HepG2 (cell line): ENCODE data around the gene VAMP2. TPM values are rescaled to one million over a fixed set of nuclear protein-coding genes. Genes with fewer than 3 reads are reported as not detected.
A peak's percentile ranks its signal among the peaks of the same experiment; 100 is the strongest.

ENCODE experiments used
- BHLHE40 ChIP-seq: IDR thresholded peaks from 2 replicates; pipeline ENCODE4 v1.6.1; 2011; ENCODE audit warnings: low read length, improper control_type of control experiment
- HOXA3 ChIP-seq: sonication (generic); formaldehyde crosslinking; IDR thresholded peaks from 2 replicates; pipeline ENCODE4 v1.5.0; 2020; ENCODE audit warnings: missing genetic modification reagents
- MAX ChIP-seq: IDR thresholded peaks from 2 replicates; pipeline ENCODE4 v1.6.1; 2012; ENCODE audit warnings: inconsistent platforms
- NKX3-1 ChIP-seq: sonication (generic); formaldehyde crosslinking; IDR thresholded peaks from 2 replicates; pipeline ENCODE4 v1.5.0; 2020; ENCODE audit warnings: missing genetic modification reagents
- PRDM4 ChIP-seq: sonication (generic); formaldehyde crosslinking; IDR thresholded peaks from 2 replicates; pipeline ENCODE4 v1.9.0; 2021; ENCODE audit warnings: missing genetic modification reagents, borderline replicate concordance
- RARG ChIP-seq: sonication (generic); formaldehyde crosslinking; IDR thresholded peaks from 2 replicates; pipeline ENCODE4 v1.4.0; 2020; ENCODE audit warnings: low read depth, mild to moderate bottlenecking, missing genetic modification reagents
- RBAK ChIP-seq: sonication (generic); formaldehyde crosslinking; IDR thresholded peaks from 2 replicates; pipeline ENCODE4 v1.5.1; 2020; ENCODE audit warnings: mild to moderate bottlenecking, missing genetic modification reagents
- SAFB2 ChIP-seq: sonication (generic); formaldehyde crosslinking; IDR thresholded peaks from 2 replicates; pipeline ENCODE4 v1.5.1; 2020; ENCODE audit warnings: missing genetic modification reagents, low read depth, mild to moderate bottlenecking, borderline replicate concordance
- SOX13 ChIP-seq, 3 experiments: fragments of 450-650 bp in 1 of 3; sonication (generic) in 1 of 3; formaldehyde crosslinking in 1 of 3; IDR thresholded peaks in 2 of 3; conservative IDR thresholded peaks in 1 of 3; 2 replicates each; pipeline versions ENCODE4 v1.5.0 to v1.6.1; 2016 to 2020; ENCODE audit warnings: antibody characterized with exemption in 1 of 3, mild to moderate bottlenecking in 1 of 3, missing compliant biosample characterization in 1 of 3, missing genetic modification reagents in 1 of 3, moderate library complexity in 1 of 3
- TRIM24 ChIP-seq: sonication (generic); formaldehyde crosslinking; IDR thresholded peaks from 2 replicates; pipeline ENCODE4 v1.8.0; 2022; ENCODE audit warnings: mild to moderate bottlenecking, missing genetic modification reagents
- ZBTB40 ChIP-seq, 2 experiments: fragments of 450-650 bp in 1 of 2; sonication (generic) in 1 of 2; formaldehyde crosslinking in 1 of 2; IDR thresholded peaks; 2 replicates each; pipeline versions ENCODE4 v1.6.1 to v1.8.0; 2016 to 2022; ENCODE audit warnings: antibody characterized with exemption in 1 of 2, mild to moderate bottlenecking in 1 of 2, missing genetic modification reagents in 1 of 2
- ZNF333 ChIP-seq: sonication (generic); formaldehyde crosslinking; IDR thresholded peaks from 2 replicates; pipeline ENCODE4 v1.4.0; 2020; ENCODE audit warnings: mild to moderate bottlenecking, missing genetic modification reagents, borderline replicate concordance
- ZNF605 ChIP-seq: sonication (generic); formaldehyde crosslinking; IDR thresholded peaks from 2 replicates; pipeline ENCODE4 v1.8.0; 2022; ENCODE audit warnings: mild to moderate bottlenecking, missing genetic modification reagents
- ZNF710 ChIP-seq: sonication (generic); formaldehyde crosslinking; IDR thresholded peaks from 2 replicates; pipeline ENCODE4 v1.5.0; 2020; ENCODE audit warnings: mild to moderate bottlenecking, missing genetic modification reagents, borderline replicate concordance
- polyA plus RNA-seq, 8 experiments: library from polyadenylated mRNA; depleted of rRNA in 3 of 8; stranded (reverse) in 7 of 8; unstranded in 1 of 8; fragments of >200 nt; fragmentation: Illumina TruSeq in 4 of 8; extraction: Trizol in 4 of 8; gene quantifications; 2 replicates each; pipeline versions ENCODE4 v1.2.1 to v1.2.3, GENCODE V29; 2011 to 2016; ENCODE audit warnings: low read depth in 4 of 8, missing spikeins in 1 of 8, mixed read lengths in 1 of 8; ENCODE audit not compliant: insufficient read depth in 1 of 8
- total RNA-seq, 5 experiments: library from RNA; depleted of rRNA; stranded (reverse); fragments of >200 nt; fragmentation: Illumina TruSeq; extraction: Trizol; gene quantifications; 2 replicates each; pipeline ENCODE4 v1.2.3, GENCODE V29; 2016; ENCODE audit warnings: low read depth in 1 of 5

Gene VAMP2
- total and polyA plus RNA-seq, 2 of the 13 experiments (the other 11 are each of a cell fraction or from before 2014, with no cell fraction given), result 3.9 to 17.2 TPM

GRCh38 chr17:8156246-8156992, 6.3 kb downstream of the VAMP2 start (continued):
- TF ChIP-seq ZBTB40 (IDR thresholded peaks at IDR 0.05), result no peak
- TF ChIP-seq ZBTB40 (CRISPR knock-in tag; IDR thresholded peaks at IDR 0.05), result no peak
- TF ChIP-seq ZNF333 (CRISPR knock-in tag), result no peak
- no peak for TF ChIP-seq ZNF605 (CRISPR knock-in tag)
- TF ChIP-seq RBAK (CRISPR knock-in tag), result no peak
- no peak for TF ChIP-seq ZNF710 (CRISPR knock-in tag)
- no peak for TF ChIP-seq TRIM24 (CRISPR knock-in tag)
- TF ChIP-seq HOXA3 (CRISPR knock-in tag), result peak; percentile 39; the same call in 1 of the 2 replicates
- TF ChIP-seq PRDM4 (CRISPR knock-in tag), result no peak
- peak; percentile 91 for TF ChIP-seq MAX
- TF ChIP-seq SAFB2 (CRISPR knock-in tag), result no peak
- TF ChIP-seq SOX13 (IDR thresholded peaks at IDR 0.05), result no peak
- TF ChIP-seq SOX13 (CRISPR knock-in tag; conservative IDR thresholded peaks at IDR 0.05 in 1 of 2, IDR thresholded peaks at IDR 0.05 in 1 of 2), result no peak
- no peak for TF ChIP-seq NKX3-1
- TF ChIP-seq RARG, result no peak
- peak; percentile 97 for TF ChIP-seq BHLHE40
